ENCODE data around the gene SLC25A52. TPM values are rescaled to one million over a fixed set of nuclear protein-coding genes. Genes with fewer than 3 reads are reported as not detected.

The SLC25A52 gene
- total RNA-seq, 1 donor from 2014 or later = not detected

DNA sequence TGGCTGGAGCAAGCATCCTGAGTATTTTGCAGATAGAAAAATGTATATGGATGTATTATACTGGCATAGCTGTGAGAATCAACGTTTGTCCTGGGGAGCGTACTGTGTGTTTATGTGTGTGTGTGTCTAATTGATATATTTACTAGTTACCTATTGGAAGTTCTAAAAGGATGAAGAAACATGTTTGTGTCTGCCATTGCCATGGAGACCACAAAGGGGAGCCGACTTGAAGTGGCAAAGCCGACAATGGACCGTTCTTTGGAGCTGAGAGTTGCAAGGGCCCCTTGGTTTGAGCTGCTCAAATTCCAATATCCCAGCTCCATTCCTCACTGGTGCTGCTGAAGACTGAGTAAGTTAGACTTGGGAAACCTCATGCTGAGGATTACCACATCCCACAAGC is 14.3 kb upstream of the SLC25A52 start:
- Histone ChIP-seq H3K4me3 (ENCODE audit: low read depth, low read length) (no peak overlapping the region), H3K27me3 (ENCODE audit: control insufficient read depth, insufficient read depth, low read length) (no peaks in the 10 kb centered on the region), H3K36me3 (ENCODE audit: control insufficient read depth, insufficient read depth, low read length) (no peaks in the 10 kb centered on the region)
- DNase-seq (ENCODE audit: low read depth) = no peak
- TF ChIP-seq, protein P1, sequence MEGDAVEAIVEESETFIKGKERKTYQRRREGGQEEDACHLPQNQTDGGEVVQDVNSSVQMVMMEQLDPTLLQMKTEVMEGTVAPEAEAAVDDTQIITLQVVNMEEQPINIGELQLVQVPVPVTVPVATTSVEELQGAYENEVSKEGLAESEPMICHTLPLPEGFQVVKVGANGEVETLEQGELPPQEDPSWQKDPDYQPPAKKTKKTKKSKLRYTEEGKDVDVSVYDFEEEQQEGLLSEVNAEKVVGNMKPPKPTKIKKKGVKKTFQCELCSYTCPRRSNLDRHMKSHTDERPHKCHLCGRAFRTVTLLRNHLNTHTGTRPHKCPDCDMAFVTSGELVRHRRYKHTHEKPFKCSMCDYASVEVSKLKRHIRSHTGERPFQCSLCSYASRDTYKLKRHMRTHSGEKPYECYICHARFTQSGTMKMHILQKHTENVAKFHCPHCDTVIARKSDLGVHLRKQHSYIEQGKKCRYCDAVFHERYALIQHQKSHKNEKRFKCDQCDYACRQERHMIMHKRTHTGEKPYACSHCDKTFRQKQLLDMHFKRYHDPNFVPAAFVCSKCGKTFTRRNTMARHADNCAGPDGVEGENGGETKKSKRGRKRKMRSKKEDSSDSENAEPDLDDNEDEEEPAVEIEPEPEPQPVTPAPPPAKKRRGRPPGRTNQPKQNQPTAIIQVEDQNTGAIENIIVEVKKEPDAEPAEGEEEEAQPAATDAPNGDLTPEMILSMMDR (IDR thresholded peaks at IDR 0.05; ENCODE audit: insufficient read depth, low read length, poor library complexity, severe bottlenecking) = no peak

DNA sequence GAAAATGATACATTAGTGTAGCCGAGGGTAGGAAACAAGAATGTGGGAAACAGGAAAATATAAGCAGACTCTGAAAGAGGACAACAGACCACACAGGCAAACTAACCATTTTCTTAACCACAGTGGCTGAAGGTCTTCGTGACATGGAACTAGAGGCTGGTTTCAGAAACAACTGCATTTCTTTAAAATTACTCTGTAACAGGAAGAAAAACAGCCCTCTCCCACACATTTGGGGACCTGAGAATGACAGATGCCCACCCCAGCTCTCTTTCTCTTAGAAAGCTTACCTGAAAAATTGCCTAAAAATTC is 13.8 kb upstream of the SLC25A52 start:
- DNase-seq (ENCODE audit: low read depth) = no peak
- Histone ChIP-seq H3K36me3 (ENCODE audit: control insufficient read depth, insufficient read depth, low read length) (no peaks in the 10 kb centered on the region), H3K27me3 (ENCODE audit: control insufficient read depth, insufficient read depth, low read length) (no peaks in the 10 kb centered on the region), H3K4me3 (ENCODE audit: low read depth, low read length) (no peak overlapping the region)
- TF ChIP-seq, protein P1 (IDR thresholded peaks at IDR 0.05; ENCODE audit: insufficient read depth, low read length, poor library complexity, severe bottlenecking) = no peak

DNA sequence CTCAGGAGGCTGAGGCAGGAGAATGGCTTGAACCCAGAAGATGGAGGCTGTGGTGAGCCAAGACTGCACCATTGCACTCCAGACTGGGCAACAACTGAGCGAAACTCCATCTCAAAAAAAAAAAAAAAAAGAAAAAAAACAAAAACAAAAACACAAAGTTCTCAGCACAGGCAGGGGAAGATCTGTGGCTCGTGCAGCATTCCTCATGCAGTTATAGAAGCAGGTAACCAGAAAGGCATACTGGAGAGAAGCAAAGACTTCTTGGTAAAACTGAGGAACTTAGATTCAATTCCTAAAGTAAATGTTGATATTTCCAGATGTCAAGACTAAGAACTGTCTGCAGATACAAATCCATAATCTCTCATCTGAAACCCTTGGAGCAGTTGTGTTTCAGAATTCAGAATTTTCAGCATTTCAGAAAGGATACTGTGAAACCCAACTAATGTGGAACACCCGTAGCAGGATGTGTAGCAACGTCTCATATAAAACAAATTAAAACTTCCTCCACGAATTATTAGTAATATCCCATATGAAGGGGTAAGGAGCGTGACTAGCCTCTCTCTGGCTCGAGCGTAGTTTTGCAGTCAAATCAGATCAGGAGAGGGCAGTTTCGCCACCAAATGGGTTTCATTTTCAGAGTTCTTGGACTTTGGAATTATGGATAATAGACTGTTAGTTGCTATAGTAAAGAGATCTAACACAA is 13.2 kb upstream of the SLC25A52 start:
- no peak overlapping the region for H3K4me3 ChIP-seq (ENCODE audit: low read depth, low read length)
- DNase-seq (ENCODE audit: low read depth) = no peak
- TF ChIP-seq, protein P1 (IDR thresholded peaks at IDR 0.05; ENCODE audit: insufficient read depth, low read length, poor library complexity, severe bottlenecking) = no peak
- H3K36me3 ChIP-seq (ENCODE audit: control insufficient read depth, insufficient read depth, low read length) = no peaks in the 10 kb centered on the region
- no peaks in the 10 kb centered on the region for H3K27me3 ChIP-seq (ENCODE audit: control insufficient read depth, insufficient read depth, low read length)

DNA sequence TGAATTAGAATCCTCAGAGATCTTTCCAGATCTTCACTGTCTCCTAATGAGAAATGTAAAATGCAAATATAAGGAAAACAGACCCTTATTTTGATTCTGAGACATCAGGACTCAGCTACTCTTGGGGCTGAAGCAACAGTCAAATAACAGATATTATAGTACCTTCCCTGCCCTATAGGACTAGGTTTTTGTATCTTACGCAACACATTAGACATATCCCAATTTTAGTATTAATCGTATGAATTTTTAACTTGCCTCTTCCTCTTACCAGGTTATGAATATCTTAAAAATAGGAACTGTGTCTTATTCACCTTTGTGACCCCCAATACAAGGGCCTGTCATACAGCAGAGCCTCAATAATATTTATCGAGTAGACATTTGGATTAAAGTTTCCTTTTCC is 12.0 kb upstream of the SLC25A52 start:
- H3K4me3 ChIP-seq (ENCODE audit: low read depth, low read length) = no peak overlapping the region
- no peaks in the 10 kb centered on the region for H3K36me3 ChIP-seq (ENCODE audit: control insufficient read depth, insufficient read depth, low read length)
- no peaks in the 10 kb centered on the region for H3K27me3 ChIP-seq (ENCODE audit: control insufficient read depth, insufficient read depth, low read length)
- TF ChIP-seq, protein P1 (IDR thresholded peaks at IDR 0.05; ENCODE audit: insufficient read depth, low read length, poor library complexity, severe bottlenecking) = no peak
- no peak for DNase-seq (ENCODE audit: low read depth)

DNA sequence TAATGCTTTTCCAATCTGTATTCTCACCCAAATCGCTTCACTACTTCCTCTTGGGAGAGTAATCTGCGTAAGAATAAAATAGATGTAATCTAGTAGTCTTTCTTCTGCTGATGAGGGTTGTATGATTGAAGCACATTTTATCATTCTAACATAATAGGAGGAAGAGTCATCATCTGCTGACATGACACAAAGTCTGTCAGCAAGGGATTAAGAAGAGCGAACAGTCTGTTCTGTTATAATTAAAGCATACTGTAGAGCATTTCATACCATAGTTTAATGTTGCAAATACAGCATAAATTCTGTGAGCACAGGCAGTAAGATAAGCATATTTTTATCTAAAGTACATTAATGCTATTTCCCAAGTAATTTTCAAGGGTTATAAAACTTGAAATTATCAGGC is 10.4 kb downstream of the SLC25A52 start:
- no peaks in the 10 kb centered on the region for H3K27me3 ChIP-seq (ENCODE audit: control insufficient read depth, insufficient read depth, low read length)
- H3K36me3 ChIP-seq (ENCODE audit: control insufficient read depth, insufficient read depth, low read length) = no peaks in the 10 kb centered on the region
- no peak overlapping the region for H3K4me3 ChIP-seq (ENCODE audit: low read depth, low read length)
- DNase-seq (ENCODE audit: low read depth) = no peak
- TF ChIP-seq, protein P1 (IDR thresholded peaks at IDR 0.05; ENCODE audit: insufficient read depth, low read length, poor library complexity, severe bottlenecking) = no peak

DNA sequence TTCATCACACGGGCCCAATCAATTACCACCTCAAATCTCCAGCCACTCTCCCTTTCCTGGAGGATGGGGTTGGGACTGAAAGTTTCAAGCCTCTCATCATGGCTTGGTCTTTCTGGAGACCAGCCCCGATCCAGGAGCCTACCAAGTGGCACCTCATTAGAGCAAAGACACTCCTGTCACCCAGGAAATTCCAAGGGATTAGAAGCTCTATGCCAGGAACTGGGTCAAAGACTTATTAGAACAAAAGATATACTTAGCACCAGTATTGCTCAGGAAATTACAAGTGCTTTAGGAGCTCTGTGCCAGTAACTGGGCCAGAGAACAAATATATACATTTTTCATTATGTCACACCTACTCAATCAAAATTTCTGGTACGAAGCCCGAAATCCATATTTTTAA is 14.3 kb downstream of the SLC25A52 start:
- H3K4me3 ChIP-seq (ENCODE audit: low read depth, low read length) = no peak overlapping the region
- no peaks in the 10 kb centered on the region for H3K36me3 ChIP-seq (ENCODE audit: control insufficient read depth, insufficient read depth, low read length)
- TF ChIP-seq, protein P1 (IDR thresholded peaks at IDR 0.05; ENCODE audit: insufficient read depth, low read length, poor library complexity, severe bottlenecking) = no peak
- H3K27me3 ChIP-seq (ENCODE audit: control insufficient read depth, insufficient read depth, low read length) = no peaks in the 10 kb centered on the region
- no peak for DNase-seq (ENCODE audit: low read depth)
